CD14-positive monocyte (primary cell): ENCODE data around the gene KRTAP12-2. TPM values are rescaled to one million over a fixed set of nuclear protein-coding genes. Genes with fewer than 3 reads are reported as not detected.
"Not testable (repeated sequence)": the region's sequence is repeated elsewhere in the genome, so short reads cannot be mapped to it uniquely, and the experiment has no call there.

Experiments used
- DNase-seq, 3 donors: peaks; one replicate each; pipeline ENCODE4 v3.0.0-alpha.2; 2011 to 2022
- H2AFZ ChIP-seq: 2 replicates; pipeline ENCODE4 v1.6.0; 2012; ENCODE audit warnings: mild to moderate bottlenecking, low read depth, low read length, inconsistent platforms; ENCODE audit not compliant: insufficient read depth, poor library complexity, severe bottlenecking
- H3K27ac ChIP-seq, 2 donors: 1 replicate in 1 of 2; 2 replicates in 1 of 2; pipeline ENCODE4 v1.5.1; 2012 to 2013; ENCODE audit warnings: low read length in 2 of 2, control low read depth in 1 of 2, inconsistent platforms in 1 of 2, low read depth in 1 of 2, mild to moderate bottlenecking in 1 of 2
- H3K27me3 ChIP-seq, 2 donors: one replicate each; pipeline versions ENCODE4 v1.6.0 to v1.6.1; 2011 to 2013; ENCODE audit warnings: low read length in 2 of 2; ENCODE audit not compliant: control insufficient read depth in 2 of 2, insufficient read depth in 2 of 2
- H3K36me3 ChIP-seq, 2 donors: replicated peaks in 1 of 2; 1 replicate in 1 of 2; 2 replicates in 1 of 2; pipeline versions ENCODE4 v1.5.1 to v1.6.1; 2012 to 2013; ENCODE audit warnings: low read length in 2 of 2, control low read depth in 1 of 2, inconsistent platforms in 1 of 2, mild to moderate bottlenecking in 1 of 2; ENCODE audit not compliant: insufficient read depth in 2 of 2, control insufficient read depth in 1 of 2
- H3K4me1 ChIP-seq, 2 donors: 1 replicate in 1 of 2; 2 replicates in 1 of 2; pipeline versions ENCODE4 v1.5.1 to v1.6.1; 2012 to 2013; ENCODE audit warnings: low read length in 2 of 2, control low read depth in 1 of 2, inconsistent platforms in 1 of 2, mild to moderate bottlenecking in 1 of 2, moderate library complexity in 1 of 2; ENCODE audit not compliant: insufficient read depth in 2 of 2, control insufficient read depth in 1 of 2
- H3K4me2 ChIP-seq: replicated peaks from 2 replicates; pipeline ENCODE3; 2012; ENCODE audit warnings: low read length, moderate library complexity, mild to moderate bottlenecking; ENCODE audit not compliant: poor library complexity, severe bottlenecking; ENCODE audit errors: extremely low read depth
- H3K4me3 ChIP-seq, 3 experiments: fragments of 200-600 bp in 1 of 3; sonication (generic) in 1 of 3; replicated peaks in 1 of 3; 1 replicate in 2 of 3; 2 replicates in 1 of 3; pipeline ENCODE4 v1.5.1; 2011 to 2013; ENCODE audit warnings: low read length in 3 of 3, mild to moderate bottlenecking in 3 of 3, control low read depth in 2 of 3, low read depth in 2 of 3, inconsistent platforms in 1 of 3, moderate library complexity in 1 of 3
- H3K79me2 ChIP-seq: 2 replicates; pipeline ENCODE4 v1.6.0; 2012; ENCODE audit warnings: mild to moderate bottlenecking, control low read depth, inconsistent platforms, low read length, moderate library complexity; ENCODE audit not compliant: insufficient read depth
- H3K9ac ChIP-seq: 2 replicates; pipeline ENCODE4 v1.6.0; 2017; ENCODE audit warnings: low read length, mild to moderate bottlenecking; ENCODE audit not compliant: insufficient read depth, poor library complexity, severe bottlenecking
- H3K9me3 ChIP-seq, 2 donors: replicated peaks in 1 of 2; 1 replicate in 1 of 2; 2 replicates in 1 of 2; pipeline versions ENCODE4 v1.5.1 to v1.6.1; 2012 to 2013; ENCODE audit warnings: low read length in 2 of 2, control low read depth in 1 of 2; ENCODE audit not compliant: control insufficient read depth in 1 of 2, insufficient read depth in 1 of 2
- H4K20me1 ChIP-seq: 2 replicates; pipeline ENCODE4 v1.6.0; 2012; ENCODE audit warnings: mild to moderate bottlenecking, low read length, control low read depth, moderate library complexity; ENCODE audit not compliant: insufficient read depth
- H3K27ac Mint-ChIP-seq, 7 donors: one replicate each; pipeline ENCODE4 v1.8.0; 2020; ENCODE audit warnings: mild to moderate bottlenecking in 7 of 7, mixed read lengths in 7 of 7, moderate library complexity in 6 of 7, inconsistent platforms in 2 of 7
- H3K27me3 Mint-ChIP-seq, 3 donors: one replicate each; pipeline ENCODE4 v1.8.0; 2021 to 2022; ENCODE audit warnings: low read depth in 3 of 3, mild to moderate bottlenecking in 3 of 3, mixed read lengths in 3 of 3, moderate library complexity in 3 of 3, inconsistent platforms in 1 of 3
- H3K36me3 Mint-ChIP-seq, 2 donors: one replicate each; pipeline ENCODE4 v1.8.0; 2020; ENCODE audit warnings: mixed read lengths in 2 of 2, inconsistent platforms in 1 of 2, mild to moderate bottlenecking in 1 of 2
- H3K4me1 Mint-ChIP-seq: one replicate; pipeline ENCODE4 v1.8.0; 2020; ENCODE audit warnings: mild to moderate bottlenecking, mixed read lengths
- H3K4me3 Mint-ChIP-seq, 2 donors: one replicate each; pipeline ENCODE4 v1.8.0; 2020; ENCODE audit warnings: mild to moderate bottlenecking in 2 of 2, mixed read lengths in 2 of 2, moderate library complexity in 1 of 2
- H3K9me3 Mint-ChIP-seq, 7 donors: one replicate each; pipeline ENCODE4 v1.8.0; 2020 to 2022; ENCODE audit warnings: mixed read lengths in 7 of 7, mild to moderate bottlenecking in 6 of 7, moderate library complexity in 6 of 7, inconsistent platforms in 2 of 7
- CTCF ChIP-seq: fragments of 200-600 bp; IDR thresholded peaks from one replicate; pipeline ENCODE4 v1.8.0; 2022; ENCODE audit warnings: antibody characterized with exemption, mild to moderate bottlenecking
- whole genome bisulfite sequencing: methylation state at CpG from one replicate; pipeline ENCODE4 v1.1.5; 2013; ENCODE audit warnings: missing lambda C conversion rate; ENCODE audit not compliant: insufficient coverage; 5-methylcytosine and 5-hydroxymethylcytosine counted together
- intact Hi-C, 2 donors: fragments of 100-400 bp; cut with micrococcal nuclease; formaldehyde crosslinking; loops; one replicate each; pipeline versions ENCODE4 v1.15.0 to v1.15.1; 2023
- polyA plus RNA-seq, 3 donors: library from polyadenylated mRNA; depleted of rRNA in 1 of 3; unstranded in 2 of 3; stranded (reverse) in 1 of 3; fragments of 300-500 nt in 2 of 3; fragments of >200 nt in 1 of 3; fragmentation: Illumina TruSeq in 2 of 3; gene quantifications; 1 replicate in 2 of 3; 2 replicates in 1 of 3; pipeline ENCODE4 v1.2.3, GENCODE V29; 2012 to 2021

The KRTAP12-2 gene
- polyA plus RNA-seq, 3 donors: not detected

- peaks cover 3 to 16% (median 6%) of the 10 kb centered on the region in 3 donors for H3K27me3 Mint-ChIP-seq
- Histone ChIP-seq H3K36me3 (no peaks in the 10 kb centered on the region), H3K27ac (no peak overlapping the region), H2AFZ (no peak overlapping the region), H3K4me2 (no peak overlapping the region), H3K9ac (no peak overlapping the region), H3K9me3 (peaks cover 23 to 38% of the 10 kb centered on the region in 2 donors), H3K79me2 (no peaks in the 10 kb centered on the region), H3K27me3 (no peaks in the 10 kb centered on the region), H3K4me1 (no peaks in the 10 kb centered on the region), H4K20me1 (no peaks in the 10 kb centered on the region), H3K4me3 (no peak overlapping the region)
- DNase-seq: no peak
- no peaks in the 10 kb centered on the region for H3K4me1 Mint-ChIP-seq
- 100% methylated on average over 1 of the region's 1 CpG for WGBS
- no peaks in the 10 kb centered on the region for H3K36me3 Mint-ChIP-seq
- H3K4me3 Mint-ChIP-seq: no peak overlapping the region
- H3K27ac Mint-ChIP-seq: no peak overlapping the region
- peaks cover 19 to 43% (median 35%) of the 10 kb centered on the region in 7 donors for H3K9me3 Mint-ChIP-seq
- TF ChIP-seq CTCF: no peak
- intact Hi-C loops: no loop called here
Measured at GRCh38 chr21:44667612-44668011, 885 bp upstream of the KRTAP12-2 start.

GRCh38 chr21:44664691-44665090 lies 2.0 kb downstream of the KRTAP12-2 start:
- H4K20me1 ChIP-seq: no peaks in the 10 kb centered on the region

GRCh38 chr21:44661567-44661966 lies 5.2 kb downstream of the KRTAP12-2 start:
- H3K79me2 ChIP-seq, H3K9ac ChIP-seq, H4K20me1 ChIP-seq, H3K4me1 ChIP-seq, H3K4me1 Mint-ChIP-seq, DNase-seq, H3K4me2 ChIP-seq, H3K36me3 ChIP-seq, H3K36me3 Mint-ChIP-seq, H3K27me3 ChIP-seq, H2AFZ ChIP-seq, intact Hi-C loops, H3K4me3 Mint-ChIP-seq, H3K27ac Mint-ChIP-seq, H3K27ac ChIP-seq, H3K4me3 ChIP-seq: not testable (repeated sequence)
- H3K9me3 ChIP-seq: peaks cover 16 to 31% of the 10 kb centered on the region in 2 donors
- Mint-ChIP-seq H3K9me3 (peaks cover 16 to 45% (median 34%) of the 10 kb centered on the region in 7 donors), H3K27me3 (peaks cover 9 to 14% (median 10%) of the 10 kb centered on the region in 3 donors)
- 33% methylated on average over 1 of the region's 7 CpGs for WGBS

More at GRCh38 chr21:44664691-44665090, 2.0 kb downstream of the KRTAP12-2 start:
- Histone ChIP-seq H3K9me3 (peaks cover 0 to 18% of the 10 kb centered on the region in 2 donors), H3K36me3 (no peaks in the 10 kb centered on the region), H2AFZ (no peak overlapping the region), H3K79me2 (no peaks in the 10 kb centered on the region), H3K4me2 (no peak overlapping the region), H3K27ac (no peak overlapping the region), H3K9ac (no peak overlapping the region), H3K4me3 (no peak overlapping the region), H3K27me3 (no peaks in the 10 kb centered on the region), H3K4me1 (no peaks in the 10 kb centered on the region)
- intact Hi-C loops: no loop called here
- H3K27ac Mint-ChIP-seq: no peak overlapping the region
- no peak for TF ChIP-seq CTCF
- peaks cover 8 to 29% (median 26%) of the 10 kb centered on the region in 7 donors for H3K9me3 Mint-ChIP-seq
- H3K4me3 Mint-ChIP-seq: no peak overlapping the region
- peaks cover 4 to 20% (median 5%) of the 10 kb centered on the region in 3 donors for H3K27me3 Mint-ChIP-seq
- H3K4me1 Mint-ChIP-seq: no peaks in the 10 kb centered on the region
- no peak for DNase-seq
- WGBS: 96% methylated on average over 3 of the region's 5 CpGs
- no peaks in the 10 kb centered on the region for H3K36me3 Mint-ChIP-seq
